Inferior parietal cortex (tissue), 1 donor: ENCODE data around the gene SRP14.

Experiments used
- DNase-seq: peaks from one replicate; pipeline ENCODE4 v3.0.0-alpha.2; 2016; ENCODE audit errors: extremely low spot score

Gene SRP14

DNA sequence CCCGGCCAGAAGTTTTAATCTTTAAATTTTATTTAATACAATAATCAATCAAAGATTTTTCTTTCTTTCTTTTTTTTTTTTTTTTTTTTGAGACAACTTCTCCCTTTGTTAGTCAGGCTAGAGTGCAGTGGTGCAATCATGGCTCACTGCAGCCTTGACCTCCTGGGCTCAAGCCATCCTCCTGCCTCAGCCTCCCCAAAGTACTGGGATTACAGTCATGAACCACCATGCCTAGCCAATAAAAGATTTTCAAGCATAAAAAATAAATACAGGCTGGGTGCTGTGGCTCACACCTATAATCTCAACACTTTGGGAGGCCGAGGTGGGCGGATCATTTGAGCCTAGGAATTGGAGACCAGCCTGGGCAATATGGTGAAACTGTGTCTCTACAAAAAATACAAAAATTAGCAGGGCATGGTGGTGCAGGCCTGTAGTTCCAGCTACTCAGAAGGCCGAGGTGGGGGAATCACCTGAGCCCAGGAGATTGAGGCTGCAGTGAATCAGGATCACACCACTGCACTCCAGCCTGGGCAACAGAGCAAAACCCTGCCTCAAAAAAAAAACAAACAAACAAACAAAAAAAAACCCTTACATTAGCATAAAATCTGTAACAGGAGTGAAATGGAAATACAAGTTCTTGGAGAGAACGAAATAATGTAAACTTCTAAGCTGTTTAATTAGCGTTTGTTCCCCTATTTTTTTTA lies 29.1 kb upstream of the SRP14 start:
- DNase-seq, result no peak

DNA sequence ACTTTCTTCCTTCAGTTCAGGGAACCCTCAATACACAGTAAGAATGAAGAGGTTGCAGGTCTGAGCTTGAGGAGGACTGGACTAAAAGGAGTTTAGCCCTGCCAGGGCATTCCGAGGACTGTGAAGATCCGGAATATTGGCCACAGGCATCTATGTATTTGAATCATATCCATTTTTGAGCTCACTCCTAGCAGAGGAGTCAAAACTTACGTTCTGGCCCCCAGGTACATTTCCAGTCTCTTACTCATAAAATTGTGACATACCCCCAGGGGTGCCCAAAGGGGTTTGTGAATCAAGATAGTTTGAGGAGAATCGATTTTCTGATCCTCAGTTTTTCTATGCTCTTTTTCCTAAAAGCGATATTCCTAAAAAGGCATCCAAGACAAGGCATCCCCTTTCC lies 27.6 kb upstream of the SRP14 start:
- no peak for DNase-seq

DNA sequence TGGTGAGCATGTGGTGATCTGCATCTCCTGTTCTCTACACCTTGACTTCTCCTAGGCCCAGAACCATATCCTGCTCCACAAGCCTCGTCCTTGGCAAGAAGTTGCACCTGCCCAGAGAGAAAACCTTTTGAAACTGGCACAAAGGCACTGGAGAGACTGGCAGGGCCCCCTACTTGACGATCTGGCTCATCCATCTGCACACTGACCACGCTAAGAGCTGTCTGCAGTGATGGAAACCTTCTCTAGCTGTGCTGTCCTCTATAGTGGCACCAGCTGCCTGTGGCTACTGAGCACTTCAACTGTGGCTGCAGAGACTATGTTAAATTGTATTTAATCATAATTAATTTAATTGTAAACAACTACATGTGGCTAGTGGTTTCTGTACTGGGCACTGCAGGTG lies 26.2 kb upstream of the SRP14 start:
- DNase-seq, result no peak

DNA sequence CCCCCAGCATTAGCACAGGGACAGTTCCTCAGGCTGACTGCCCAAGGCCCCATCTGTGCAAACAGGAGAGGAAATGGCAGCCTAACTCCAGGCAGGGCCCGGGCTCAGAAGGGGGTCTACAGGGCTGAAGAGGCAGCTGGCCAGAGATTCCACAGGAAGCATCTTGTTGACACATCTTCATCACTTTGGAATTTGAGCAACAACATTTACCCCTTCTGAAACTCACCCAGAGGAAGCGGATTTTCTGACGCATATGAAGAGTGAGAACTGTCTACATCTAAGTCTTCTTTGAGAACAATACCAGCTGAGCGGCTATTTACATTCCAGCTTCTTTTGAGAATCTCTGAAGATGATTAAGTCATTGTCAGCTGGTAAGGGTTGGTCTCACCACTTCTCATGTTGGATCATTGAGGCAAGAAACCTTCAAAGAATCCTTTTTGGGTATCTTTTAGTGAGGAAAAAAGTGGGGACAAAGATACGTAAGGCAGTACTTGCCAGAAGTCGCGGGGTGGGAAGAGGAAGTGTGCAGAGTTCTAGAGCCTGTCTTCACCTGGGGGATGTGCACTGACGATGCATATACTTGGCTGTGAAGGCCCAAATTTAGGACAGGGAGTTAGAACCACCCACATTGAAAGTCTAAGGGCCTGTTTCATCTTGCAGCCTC lies 25.4 kb upstream of the SRP14 start:
- no peak for DNase-seq

DNA sequence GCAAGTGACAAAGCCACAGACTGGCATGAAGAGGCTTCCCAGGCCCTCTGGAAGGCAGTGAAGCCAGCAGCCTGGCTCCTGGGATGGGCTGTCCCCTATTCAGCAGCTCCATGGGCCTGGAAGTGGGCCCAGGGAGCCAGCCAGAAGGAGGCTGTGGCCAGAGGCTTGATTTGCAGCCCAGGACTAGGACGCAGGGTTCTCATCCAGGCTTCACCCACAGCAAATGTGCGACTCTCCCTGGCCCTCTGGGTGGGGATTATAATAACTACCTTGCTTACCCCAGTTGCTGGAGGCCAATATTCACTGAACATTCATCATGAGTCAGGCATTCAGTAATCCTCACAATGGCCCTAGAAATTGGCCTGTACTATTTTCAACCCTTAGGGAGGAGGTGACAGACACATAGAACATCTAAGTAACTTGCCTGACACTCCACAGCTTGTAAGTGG lies 24.6 kb upstream of the SRP14 start:
- no peak for DNase-seq

DNA sequence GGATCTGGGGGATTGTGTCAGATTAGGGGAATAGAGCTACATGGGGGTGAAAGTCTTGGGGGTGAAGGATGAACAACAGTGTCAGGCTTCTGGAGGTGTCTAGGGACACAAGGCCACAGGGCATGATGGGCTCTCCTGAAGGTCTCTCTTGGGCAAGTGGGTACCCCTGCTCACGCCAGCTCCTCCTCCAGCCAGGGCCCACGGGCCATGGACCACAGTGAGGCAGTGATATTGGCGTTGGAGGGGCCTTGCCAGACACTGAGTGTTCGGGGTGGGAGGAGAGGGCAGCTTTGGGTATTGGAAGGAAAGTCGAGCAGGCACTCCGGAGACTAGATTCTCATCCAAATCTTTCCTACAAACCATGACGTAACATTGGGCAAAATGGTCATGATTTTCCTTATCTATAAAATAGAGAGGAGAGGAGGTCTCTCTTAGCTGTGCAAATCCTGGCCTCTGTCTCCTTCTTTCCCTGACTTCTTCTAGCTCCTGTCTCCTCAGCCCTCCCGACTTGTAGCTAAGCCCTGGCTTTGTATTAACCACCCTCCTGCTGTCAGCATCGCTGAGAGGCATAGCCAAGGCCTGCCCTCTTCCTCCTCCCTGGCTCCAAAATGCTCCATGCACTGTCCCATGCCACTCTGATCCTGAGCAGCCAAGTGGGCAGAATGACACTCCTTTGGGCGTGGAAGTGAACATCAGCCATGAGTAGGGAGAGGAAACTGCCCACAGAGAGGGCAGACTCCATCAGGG lies 24.0 kb upstream of the SRP14 start:
- DNase-seq, result no peak

DNA sequence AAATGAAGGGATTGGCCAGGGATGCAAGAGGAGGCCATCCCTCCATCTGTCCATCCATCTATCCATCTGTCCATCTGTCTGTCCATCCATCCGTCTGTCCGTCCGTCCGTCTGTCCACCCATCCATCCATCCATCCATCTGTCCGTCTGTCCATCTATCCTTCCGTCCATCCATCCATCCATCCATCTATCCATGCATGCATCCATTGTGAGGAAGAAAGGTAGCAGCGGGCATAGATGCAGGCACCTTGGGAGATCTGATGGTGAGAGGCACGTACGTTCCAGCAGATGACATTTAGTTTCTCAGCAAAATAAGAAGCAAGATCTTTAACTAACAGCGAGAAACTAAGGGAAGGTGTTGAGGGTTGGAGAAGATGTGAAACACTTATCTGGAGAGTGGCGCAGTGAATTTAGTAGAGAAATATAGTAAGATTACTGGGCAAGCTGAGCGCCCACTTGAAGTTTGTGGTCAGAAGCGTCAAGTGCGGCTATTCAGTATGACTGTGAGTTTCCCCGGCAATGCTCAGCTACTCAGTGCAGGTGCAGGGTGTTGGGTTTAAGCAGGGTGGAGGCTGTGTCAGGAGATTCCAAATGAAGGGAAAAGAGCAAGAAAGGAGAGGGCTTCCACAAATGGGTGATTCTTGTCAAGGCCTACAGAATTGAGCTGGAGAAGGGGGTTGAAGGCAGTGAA lies 22.4 kb upstream of the SRP14 start:
- DNase-seq, result no peak

DNA sequence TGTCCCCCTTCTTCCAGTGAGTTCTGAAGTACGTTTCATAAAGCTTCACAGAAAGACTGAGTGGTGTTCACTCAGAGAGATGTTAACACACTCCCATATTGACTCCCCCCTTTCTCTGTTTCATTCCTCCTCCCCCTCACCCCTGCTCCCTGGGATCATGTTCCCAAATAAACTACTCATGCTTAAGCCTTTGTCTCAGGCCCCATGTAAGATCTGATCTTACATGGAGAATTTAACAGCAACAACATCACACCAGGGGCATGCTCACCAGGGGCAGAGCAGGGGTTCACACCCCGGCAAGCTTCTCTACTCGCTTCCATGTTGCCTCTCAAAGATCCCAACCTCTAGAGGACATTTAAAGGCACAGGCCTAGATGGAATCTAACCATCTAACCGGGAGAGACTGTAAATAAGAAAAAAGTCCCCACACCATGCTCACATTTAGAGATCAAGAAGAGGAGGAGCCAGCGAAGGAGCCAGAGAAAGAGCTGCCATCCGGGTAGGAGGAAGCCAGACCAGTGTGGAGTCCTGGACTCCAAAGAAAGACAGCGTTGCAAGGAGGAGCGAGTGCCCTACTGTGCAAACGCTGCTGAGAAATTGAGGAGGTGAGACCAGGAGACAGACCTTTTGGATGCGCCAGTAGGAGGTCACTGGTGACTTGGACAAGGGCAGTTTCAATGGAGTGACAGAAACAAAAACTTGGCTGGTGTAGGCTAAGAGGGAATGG lies 21.4 kb upstream of the SRP14 start:
- no peak for DNase-seq

DNA sequence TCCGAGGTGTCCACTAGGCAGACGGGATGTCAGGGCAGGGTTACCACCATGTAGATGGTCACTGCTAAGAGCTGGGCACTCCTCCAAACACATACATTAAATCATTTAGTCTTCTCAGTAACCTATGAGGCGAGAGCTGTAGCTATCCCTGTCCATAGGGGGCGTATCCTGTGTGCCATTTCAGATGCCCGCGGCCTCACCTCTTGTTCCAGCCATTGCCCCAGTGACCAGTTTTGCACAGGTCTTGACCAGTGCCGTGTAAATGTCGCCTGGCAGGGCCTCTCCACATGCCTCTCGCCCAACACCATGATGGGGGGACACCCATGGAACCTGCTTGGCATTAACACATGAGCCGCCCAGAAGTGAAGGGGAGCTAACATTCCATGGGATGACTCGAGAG lies 20.8 kb upstream of the SRP14 start:
- DNase-seq, result no peak

DNA sequence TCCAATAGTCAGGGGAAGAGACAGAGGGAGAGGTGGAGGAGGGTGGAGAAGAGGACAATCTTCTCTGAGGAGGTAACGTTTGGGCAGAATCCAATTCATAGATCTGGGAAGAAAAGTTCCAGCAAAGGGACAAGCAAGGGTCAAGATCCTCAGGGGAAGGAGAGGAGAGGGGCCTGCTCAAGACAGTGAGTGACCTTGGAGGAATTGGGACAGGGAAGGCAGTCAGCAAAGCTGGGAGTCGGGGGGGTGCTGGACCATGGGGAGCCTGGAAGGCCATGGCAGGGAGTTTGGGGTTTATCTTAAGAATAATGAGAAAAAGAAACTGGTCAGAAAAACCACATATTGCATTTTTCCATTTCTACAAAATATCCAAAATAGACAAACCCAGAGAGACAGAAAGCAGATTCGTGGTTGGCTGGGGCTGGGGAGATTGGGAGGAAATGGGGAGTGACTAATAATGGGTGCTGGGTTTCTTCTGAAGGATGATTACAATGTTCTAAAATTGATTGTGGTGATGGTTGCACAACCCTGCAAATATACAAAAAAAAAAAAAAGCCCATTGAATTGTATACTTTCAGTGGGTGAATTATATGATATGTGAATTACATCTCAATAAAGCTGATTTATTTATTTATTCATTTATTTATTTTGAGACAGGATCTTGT lies 19.6 kb upstream of the SRP14 start:
- no peak for DNase-seq

DNA sequence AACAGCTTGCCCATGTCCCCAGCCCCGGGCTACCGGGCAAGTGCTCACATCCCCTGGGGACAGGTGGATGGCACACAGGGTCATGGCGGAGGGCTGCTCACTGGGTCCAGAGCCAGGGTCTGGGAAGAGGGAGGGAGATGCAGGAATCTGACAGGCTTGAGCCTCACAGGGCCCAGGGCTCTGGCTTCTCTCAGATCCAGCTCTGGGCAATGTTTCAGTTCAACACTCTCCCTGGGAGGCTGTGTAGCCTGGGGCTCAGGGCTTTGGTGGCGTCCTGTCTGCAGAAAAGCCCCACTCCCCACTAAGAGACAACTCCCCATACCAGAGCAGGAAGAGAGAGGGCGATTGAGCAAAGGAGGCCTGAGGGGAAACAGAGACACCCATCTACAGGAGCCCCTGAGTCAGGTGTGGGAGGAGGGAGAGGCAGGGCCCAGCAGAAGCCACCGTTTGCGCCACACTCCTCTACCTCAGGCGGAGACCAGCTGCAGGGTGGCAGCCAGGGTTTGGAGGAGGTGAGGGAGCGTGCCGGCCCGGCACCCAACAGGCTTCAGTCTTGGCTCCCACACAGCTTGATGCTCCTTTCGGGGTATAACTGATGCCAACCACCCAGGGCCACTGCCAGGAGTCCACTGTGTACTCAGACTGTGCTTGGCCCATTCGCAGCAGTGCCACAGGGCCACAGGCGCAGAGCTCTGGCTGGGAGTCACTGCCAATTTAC lies 16.8 kb upstream of the SRP14 start:
- DNase-seq, result no peak

DNA sequence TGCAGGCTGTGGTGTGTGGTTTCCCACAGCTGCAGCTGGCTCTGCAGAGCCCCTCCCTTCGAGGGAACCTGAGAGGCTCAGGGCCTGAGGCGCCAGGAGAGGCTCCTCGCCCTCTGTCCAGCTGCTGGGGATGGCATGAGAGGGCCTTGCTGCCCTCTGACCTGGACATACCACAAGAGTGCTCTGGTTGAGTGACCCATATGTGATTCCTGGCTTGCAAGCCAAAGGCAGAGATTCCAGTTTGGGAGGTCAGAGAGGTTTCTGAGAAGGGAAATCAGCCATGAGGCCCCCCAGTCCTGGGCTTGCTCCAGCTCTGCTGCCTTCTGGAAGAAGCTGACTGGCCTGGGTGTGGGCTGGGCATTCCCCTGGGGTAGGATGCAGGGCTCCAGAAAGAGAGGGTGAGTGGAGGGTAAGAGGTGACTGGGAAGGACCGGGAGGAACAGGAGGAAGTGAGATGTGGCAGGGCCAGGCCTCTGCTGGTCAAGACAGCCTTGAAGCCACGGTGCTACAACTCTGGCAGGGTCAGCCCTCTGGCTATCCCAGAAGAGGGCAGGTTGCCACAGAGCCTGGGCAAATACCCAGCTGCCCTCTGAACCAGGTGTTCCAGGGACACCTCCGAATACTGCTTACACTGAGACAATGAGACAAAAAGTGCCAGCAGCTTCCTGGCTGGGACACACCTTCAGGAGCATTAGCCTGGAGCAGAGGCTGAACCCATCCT lies 16.0 kb upstream of the SRP14 start:
- no peak for DNase-seq

DNA sequence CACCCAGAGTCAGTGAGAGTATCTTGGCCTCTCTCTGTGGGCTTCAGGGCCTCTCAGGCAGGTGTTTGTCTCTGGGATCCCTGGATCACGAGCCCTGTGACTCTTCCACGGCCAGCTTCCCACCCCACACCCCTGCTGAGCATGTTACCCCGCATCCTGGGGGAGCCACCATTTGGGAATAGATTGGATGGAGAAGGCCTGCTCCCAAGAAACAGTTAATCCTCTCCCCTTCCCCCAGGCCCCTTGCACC lies 15.5 kb upstream of the SRP14 start:
- no peak for DNase-seq

DNA sequence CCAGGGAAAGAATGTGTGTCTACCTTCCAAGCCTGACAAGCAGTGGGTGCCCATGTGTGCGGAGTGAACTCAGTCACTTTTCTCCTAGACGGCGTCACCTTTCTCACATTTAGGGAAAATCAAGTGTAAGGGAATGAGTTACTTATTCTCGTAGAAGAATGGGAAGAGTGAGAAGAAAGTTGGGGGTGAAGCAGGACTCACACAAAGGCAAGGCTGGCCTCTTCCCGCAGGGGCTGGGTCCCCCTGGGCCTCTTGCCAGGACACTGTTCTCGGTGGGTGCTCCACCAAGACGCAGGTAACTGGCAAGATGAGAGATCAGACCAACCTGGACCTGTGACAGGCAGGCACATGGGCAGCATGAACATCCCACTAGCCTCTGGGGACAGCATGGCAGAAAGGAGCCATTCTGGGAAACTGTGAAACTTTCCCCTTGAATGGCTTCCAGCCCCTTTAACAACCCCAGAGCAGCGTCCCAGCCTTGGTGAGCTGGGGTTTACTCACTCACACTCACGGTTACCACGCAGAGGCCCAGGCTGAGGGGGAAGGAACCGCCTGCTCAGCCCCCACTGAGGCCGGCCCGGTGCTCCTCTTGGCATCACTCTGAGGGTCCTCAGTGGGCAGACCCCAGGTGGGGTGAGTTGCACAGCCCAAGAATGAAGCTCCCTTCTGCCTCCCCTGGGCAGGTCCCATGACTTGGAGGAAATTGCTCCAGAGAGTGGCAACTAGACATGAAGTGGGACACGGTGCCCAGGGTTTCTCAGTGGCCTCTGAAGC lies 15.0 kb upstream of the SRP14 start:
- DNase-seq, result no peak

DNA sequence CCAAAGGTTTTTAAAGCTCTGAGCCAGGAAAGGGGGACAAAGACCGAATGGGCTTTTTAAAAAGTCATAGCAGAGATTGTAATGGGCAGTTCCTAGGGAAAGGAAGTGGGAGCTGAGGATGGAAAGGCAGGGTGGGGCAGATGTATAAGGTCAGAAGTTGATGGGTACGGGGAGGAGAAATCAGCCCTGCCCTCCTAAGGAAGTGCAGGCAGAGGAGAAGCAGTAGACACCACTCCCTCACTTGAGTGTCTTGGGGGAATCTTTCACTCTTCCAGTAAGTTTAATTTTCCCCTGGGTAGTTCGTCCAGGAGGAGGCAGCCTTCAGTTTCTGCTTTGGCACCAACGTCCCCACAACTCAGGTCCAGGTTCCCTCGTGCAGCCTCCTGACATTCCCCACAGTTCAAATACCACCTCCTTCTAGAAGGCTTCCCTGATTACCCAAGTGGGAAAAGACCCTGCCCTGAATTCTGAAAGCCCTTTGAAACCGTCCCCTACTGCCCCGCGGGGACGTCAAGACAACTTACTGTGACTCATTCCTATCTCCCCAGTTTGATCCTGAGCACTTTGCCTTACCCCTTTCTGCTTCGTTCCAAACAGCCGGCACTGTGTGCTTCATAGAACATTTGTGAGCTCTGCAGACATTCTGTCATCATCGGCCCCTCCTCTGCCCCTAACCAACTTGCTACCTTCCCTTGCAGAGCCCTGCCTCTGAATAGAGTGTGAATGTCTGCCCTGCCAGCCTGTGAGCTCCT lies 14.3 kb upstream of the SRP14 start:
- DNase-seq, result no peak

DNA sequence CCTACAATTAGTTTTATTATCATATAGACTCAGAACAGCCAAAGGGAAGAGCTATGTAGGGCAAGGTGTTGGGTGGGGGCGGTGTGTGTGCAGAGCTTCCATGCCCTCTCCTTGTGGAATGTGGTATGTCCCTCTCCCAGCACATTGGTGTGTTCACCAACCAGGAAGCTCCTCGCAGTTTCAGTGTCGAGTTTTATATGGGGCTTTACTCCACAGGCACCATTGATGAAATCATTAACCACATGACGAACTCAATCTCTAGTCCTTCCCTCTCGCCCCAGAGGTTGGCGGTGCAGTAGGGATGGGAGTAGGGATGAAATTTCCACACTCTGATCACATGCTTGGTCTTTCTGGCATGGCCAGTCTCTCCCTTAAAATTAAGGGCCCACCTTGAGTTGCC lies 13.6 kb upstream of the SRP14 start:
- DNase-seq, result no peak

DNA sequence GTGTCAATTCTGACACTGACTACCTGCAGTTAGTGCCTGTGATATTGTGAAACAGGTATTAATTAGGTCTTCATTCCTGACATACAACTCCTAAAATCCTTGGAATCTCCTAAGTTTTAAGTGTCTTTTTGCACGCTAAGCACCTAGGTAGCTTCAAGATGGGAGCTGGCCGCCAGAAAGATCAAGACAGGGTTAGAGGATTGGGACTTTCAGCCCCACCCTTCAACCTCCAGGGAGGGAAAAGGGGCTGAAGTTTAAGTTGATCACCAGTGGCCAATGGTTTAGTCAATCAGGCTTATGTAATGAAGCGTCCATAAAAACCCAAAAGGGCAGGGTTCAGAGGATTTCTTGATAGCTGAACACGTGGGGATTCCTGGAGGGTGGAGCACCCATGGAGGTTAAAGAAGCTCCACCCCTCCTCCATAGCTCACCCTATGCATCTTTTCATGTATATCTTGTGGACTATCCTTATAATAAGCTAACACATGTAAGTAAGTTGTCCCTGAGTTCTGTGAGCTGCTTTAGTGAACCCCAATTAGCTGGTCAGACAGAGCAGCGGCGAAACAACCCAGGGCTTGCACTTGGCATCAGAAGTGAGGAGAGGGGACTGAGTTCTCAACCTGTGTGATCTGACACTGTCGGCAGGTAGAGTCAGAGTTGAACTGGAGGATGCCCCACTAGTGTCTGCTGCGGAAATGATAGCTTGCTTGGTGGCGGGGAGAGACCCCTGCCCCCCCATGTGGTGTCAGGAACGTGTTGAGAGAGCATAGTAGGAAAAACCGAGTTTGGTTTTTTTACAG lies 12.8 kb upstream of the SRP14 start:
- no peak for DNase-seq
